Heart left ventricle (tissue), 16 donors: ENCODE results near the gene WBP2. TPM values are rescaled to one million over a fixed set of nuclear protein-coding genes. Genes with fewer than 3 reads are reported as not detected.
"Not testable (repeated sequence)": the region's sequence is repeated elsewhere in the genome, so short reads cannot be mapped to it uniquely, and the experiment has no call there.

Experiments used
- ATAC-seq, 4 donors: fragments of 200-7000 bp; cut with Tn5 transposase; one replicate each; pipeline ENCODE4 v1.9.1; 2020 to 2022; ENCODE audit warnings: moderate library complexity in 4 of 4, mild to moderate bottlenecking in 3 of 4, moderate number of reproducible peaks in 1 of 4
- DNase-seq, 5 donors: peaks; one replicate each; pipeline ENCODE4 v3.0.0-alpha.2; 2020
- H3K27ac ChIP-seq, 12 donors: fragments of 200-600 bp; sonication (generic) in 4 of 12; one replicate each; pipeline versions ENCODE4 v1.5.0 to v1.8.0; 2016 to 2022; ENCODE audit warnings: mild to moderate bottlenecking in 2 of 12
- H3K27me3 ChIP-seq, 9 donors: fragments of 200-600 bp; sonication (generic) in 2 of 9; one replicate each; pipeline versions ENCODE4 v1.5.1 to v1.8.0; 2016 to 2022; ENCODE audit warnings: mild to moderate bottlenecking in 3 of 9
- H3K36me3 ChIP-seq, 9 donors: fragments of 200-600 bp; sonication (generic) in 2 of 9; one replicate each; pipeline versions ENCODE4 v1.5.0 to v1.8.0; 2018 to 2022; ENCODE audit warnings: mild to moderate bottlenecking in 2 of 9
- H3K4me1 ChIP-seq, 12 donors: fragments of 200-600 bp; sonication (generic) in 4 of 12; one replicate each; pipeline versions ENCODE4 v1.5.0 to v1.8.0; 2016 to 2022; ENCODE audit warnings: mild to moderate bottlenecking in 3 of 12
- H3K4me3 ChIP-seq, 12 donors: fragments of 200-600 bp; sonication (generic) in 4 of 12; one replicate each; pipeline versions ENCODE4 v1.5.0 to v1.8.0; 2017 to 2022; ENCODE audit warnings: mild to moderate bottlenecking in 9 of 12, moderate library complexity in 4 of 12
- H3K9me3 ChIP-seq, 12 donors: fragments of 200-600 bp; sonication (generic) in 4 of 12; one replicate each; pipeline versions ENCODE4 v1.5.0 to v1.8.0; 2016 to 2022; ENCODE audit warnings: mild to moderate bottlenecking in 1 of 12
- POLR2A ChIP-seq, 2 donors: fragments of 450-650 bp; IDR thresholded peaks; one replicate each; pipeline ENCODE4 v1.6.1; 2017; ENCODE audit warnings: antibody characterized with exemption in 2 of 2, mild to moderate bottlenecking in 2 of 2, moderate library complexity in 2 of 2
- WGBS, 4 donors: extraction: QIAGEN DNeasy Blood & Tissue Kit in 2 of 4; methylation state at CpG; one replicate each; pipeline versions ENCODE4 v1.1.5 to v1.1.7; 2013 to 2018; 5-methylcytosine and 5-hydroxymethylcytosine counted together
- intact Hi-C, 10 donors: fragments of 100-400 bp; cut with DNase I; formaldehyde crosslinking; loops; one replicate each; pipeline versions ENCODE4 v1.11.1 to v1.14.2; 2022
- polyA plus RNA-seq, 2 donors: library from polyadenylated mRNA; stranded (reverse); fragments of 200-250 nt; gene quantifications; one replicate each; pipeline ENCODE4 v1.2.3, GENCODE V29; 2013
- total RNA-seq, 9 donors: library from RNA; depleted of rRNA in 2 of 9; stranded (reverse); fragments of >200 nt in 2 of 9; fragmentation: NEBNext Ultra II Directional in 3 of 9; extraction: Animal tissue kit (Norgen Biotek cat#: 25700) in 3 of 9; gene quantifications; one replicate each; pipeline versions ENCODE4 v1.1.0 to v1.2.4, GENCODE V29; 2016 to 2023
- TF ChIP-seq, protein P1 (sequence below), 12 donors: fragments of 200-600 bp; sonication (generic) in 4 of 12; IDR thresholded peaks; one replicate each; pipeline versions ENCODE4 v1.5.0 to v1.8.0; 2018 to 2022; ENCODE audit warnings: antibody characterized with exemption in 12 of 12, mild to moderate bottlenecking in 5 of 12
- donor health status: ischemic (EF 13 %, LVEDD 7.1; RV severe dilation, severe dysfunction).
- donor health status: healthy with polysubstance abuse.
- donor health status: DM: no; HTN: yes; CAD: no.
- donor health status: DM: no; HTN: no; CAD: no.
- donor health status: ischemic (EF 25% LVEDD 6.9; RV normal size, moderate dysfunction).
- donor health status: ischemic (EF 25% LVEDD 5.7; RV mildly dilated, moderate dysfunction).
- donor health status: healthy.
- donor health status: DM: yes; HTN: yes; CAD: no.
- donor health status: ischemic (EF 35%, LVEDD 5.7; RV mildly dilated, moderate dysfunction).
- donor health status: nonischemic (EF 11% LVEDD 7.7; RV severe dilation, severe dysfunction).
- donor health status: DM: yes; HTN: yes; CAD: no.
- donor health status: PGD.
- donor health status: ischemic (EF 29% LVEDD 5.4; RV normal size, mild dysfunction).
- donor health status: nonischemic (EF 23%, LVEDD 6.1; RV moderate dilation, normal function).

WBP2 gene
- total and polyA plus RNA-seq, 11 donors = 128 to 311 (median 158) TPM

DNA sequence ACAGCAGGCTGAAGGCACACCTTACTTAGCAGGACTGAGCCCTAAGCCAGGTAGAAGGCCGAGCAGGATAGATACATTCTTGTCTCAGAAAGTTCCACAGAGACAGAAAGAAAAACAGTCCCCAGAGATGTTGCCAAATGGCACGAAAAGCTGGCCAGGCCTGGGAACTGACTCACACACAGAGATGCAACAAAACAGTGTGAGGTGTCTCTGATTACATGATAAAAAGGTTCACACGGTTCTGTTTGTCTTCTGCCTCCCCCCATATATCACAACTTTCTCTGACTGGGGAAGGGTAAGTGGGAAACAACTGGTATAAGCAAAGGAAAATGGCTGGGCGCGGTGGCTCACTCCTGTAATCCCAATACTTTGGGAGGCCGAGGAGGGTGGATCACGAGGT lies 1.7 kb downstream of the WBP2 start:
- 65 to 73% (median 72%) methylated on average over 7 of the region's 7 CpGs for WGBS, 4 donors
- intact Hi-C loops = loop anchor here in 1 of 10 donors (5.0 kb wide), 1 partner anchor 76 kb away; a partner anchor contains a TSS
- no peaks in the 10 kb centered on the region for H3K27me3 ChIP-seq
- H3K36me3 ChIP-seq = peaks cover 0 to 49% (median 41%) of the 10 kb centered on the region in 9 donors
- H3K4me3 ChIP-seq = peak overlapping the region in 5 of 12 donors; percentile 67 to 97 (median 83)
- ATAC-seq = no peak
- DNase-seq = no peak
- TF ChIP-seq POLR2A (IDR thresholded peaks at IDR 0.05) = no peak
- TF ChIP-seq, protein P1, sequence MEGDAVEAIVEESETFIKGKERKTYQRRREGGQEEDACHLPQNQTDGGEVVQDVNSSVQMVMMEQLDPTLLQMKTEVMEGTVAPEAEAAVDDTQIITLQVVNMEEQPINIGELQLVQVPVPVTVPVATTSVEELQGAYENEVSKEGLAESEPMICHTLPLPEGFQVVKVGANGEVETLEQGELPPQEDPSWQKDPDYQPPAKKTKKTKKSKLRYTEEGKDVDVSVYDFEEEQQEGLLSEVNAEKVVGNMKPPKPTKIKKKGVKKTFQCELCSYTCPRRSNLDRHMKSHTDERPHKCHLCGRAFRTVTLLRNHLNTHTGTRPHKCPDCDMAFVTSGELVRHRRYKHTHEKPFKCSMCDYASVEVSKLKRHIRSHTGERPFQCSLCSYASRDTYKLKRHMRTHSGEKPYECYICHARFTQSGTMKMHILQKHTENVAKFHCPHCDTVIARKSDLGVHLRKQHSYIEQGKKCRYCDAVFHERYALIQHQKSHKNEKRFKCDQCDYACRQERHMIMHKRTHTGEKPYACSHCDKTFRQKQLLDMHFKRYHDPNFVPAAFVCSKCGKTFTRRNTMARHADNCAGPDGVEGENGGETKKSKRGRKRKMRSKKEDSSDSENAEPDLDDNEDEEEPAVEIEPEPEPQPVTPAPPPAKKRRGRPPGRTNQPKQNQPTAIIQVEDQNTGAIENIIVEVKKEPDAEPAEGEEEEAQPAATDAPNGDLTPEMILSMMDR (IDR thresholded peaks at IDR 0.05) = no peak
- H3K9me3 ChIP-seq = no peaks in the 10 kb centered on the region
- peak overlapping the region in 8 of 12 donors; percentile 87 to 100 (median 98) for H3K27ac ChIP-seq
- peaks cover 9 to 83% (median 65%) of the 10 kb centered on the region in 12 donors for H3K4me1 ChIP-seq

DNA sequence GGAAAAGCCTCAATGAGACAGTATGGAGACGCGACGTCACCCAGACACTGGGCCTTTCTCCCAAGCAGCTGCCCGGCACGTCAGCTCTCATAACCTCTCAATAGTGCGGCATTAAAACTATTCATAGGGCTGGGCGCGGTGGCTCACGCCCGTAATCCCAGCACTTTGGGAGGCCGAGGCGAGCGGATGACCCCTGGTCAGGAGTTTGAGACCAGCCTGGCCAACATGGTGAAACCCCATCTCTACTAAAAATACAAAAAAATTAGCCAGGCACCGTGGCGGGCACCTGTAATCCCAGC lies 3.5 kb downstream of the WBP2 start:
- WGBS, 4 donors = 87 to 95% (median 91%) methylated on average over 15 of the region's 15 CpGs
- intact Hi-C loops = loop anchor here in 1 of 10 donors (5.0 kb wide), 1 partner anchor 74 kb away; a partner anchor contains a TSS
- H3K36me3 ChIP-seq = peaks cover 3 to 66% (median 59%) of the 10 kb centered on the region in 9 donors
- not testable (repeated sequence) for H3K27me3 ChIP-seq, DNase-seq, H3K9me3 ChIP-seq, ATAC-seq, H3K4me3 ChIP-seq
- H3K27ac ChIP-seq = peak overlapping the region in 11 of 12 donors; percentile 69 to 99 (median 78)
- H3K4me1 ChIP-seq = peaks cover 14 to 88% (median 77%) of the 10 kb centered on the region in 12 donors

DNA sequence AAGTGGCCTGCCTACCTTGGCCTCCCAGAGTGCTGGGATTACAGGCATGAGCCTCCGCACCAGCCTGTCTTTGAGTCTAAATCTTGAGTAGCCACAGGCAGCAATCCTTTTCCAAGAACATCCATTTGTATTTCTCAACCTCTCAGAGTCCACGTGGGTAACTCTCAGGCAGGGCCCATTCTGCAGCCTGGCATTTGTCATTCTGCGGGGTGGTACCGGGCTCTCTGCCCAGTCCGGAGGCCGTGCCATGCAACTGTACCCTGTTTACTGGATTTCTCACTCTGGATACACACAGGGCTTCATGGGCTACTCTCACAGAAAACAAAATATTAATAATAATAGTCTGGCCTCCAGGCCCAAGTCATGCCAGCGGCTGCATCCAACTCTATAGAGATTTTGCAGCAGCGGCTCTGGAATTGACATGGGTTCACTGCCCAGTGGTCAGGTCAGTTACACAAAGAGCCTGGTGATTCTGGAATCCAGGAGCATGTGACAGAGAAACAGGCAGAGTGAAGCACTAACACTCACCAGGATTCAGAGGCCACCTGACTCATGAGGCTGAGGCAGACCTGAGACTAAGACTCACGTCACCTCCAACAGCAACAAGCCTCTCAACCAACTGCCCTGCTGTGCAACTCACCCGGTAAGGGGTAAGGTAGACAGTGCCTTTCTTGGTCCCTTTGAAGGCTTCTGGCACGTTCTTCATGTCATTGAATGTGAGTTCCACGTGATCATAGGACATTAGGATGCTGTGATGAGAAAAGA lies 4.0 kb downstream of the WBP2 start:
- TF ChIP-seq, protein P1 (IDR thresholded peaks at IDR 0.05) = no peak
- TF ChIP-seq POLR2A (IDR thresholded peaks at IDR 0.05) = no peak
- peaks cover 19 to 88% (median 78%) of the 10 kb centered on the region in 12 donors for H3K4me1 ChIP-seq
- H3K9me3 ChIP-seq = no peaks in the 10 kb centered on the region
- no peaks in the 10 kb centered on the region for H3K27me3 ChIP-seq
- DNase-seq (peak in 2 of 5 donors; percentile 67 to 76), ATAC-seq (peak in 3 of 4 donors; percentile 14 to 24 (median 16))
- peaks cover 3 to 72% (median 65%) of the 10 kb centered on the region in 9 donors for H3K36me3 ChIP-seq
- peak overlapping the region in 11 of 12 donors; percentile 69 to 99 (median 78) for H3K27ac ChIP-seq
- no peak overlapping the region for H3K4me3 ChIP-seq
- intact Hi-C loops = loop anchor here in 1 of 10 donors (5.0 kb wide), 1 partner anchor 74 kb away; a partner anchor contains a TSS
- WGBS, 4 donors = 59 to 73% (median 64%) methylated on average over 12 of the region's 12 CpGs

DNA sequence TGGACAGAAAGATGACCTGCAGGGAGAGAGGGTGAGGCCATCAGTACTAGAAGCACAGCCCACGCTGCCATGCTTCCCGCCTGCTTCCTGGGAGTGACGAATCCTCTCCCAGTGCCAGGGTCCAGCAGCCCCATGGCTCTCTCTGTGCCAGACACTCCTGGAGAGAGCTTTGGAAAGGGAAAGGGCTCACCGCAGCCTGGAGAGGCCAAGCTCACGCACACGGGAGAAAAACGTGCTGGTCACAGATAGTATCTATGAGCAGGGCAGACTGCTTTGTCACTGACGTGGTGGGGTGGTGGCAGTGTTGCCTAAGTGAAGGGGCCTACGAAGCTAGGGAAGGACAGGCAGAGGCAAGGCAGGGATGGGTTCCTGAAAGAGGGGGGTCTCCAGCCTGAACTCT lies 5.4 kb downstream of the WBP2 start:
- H3K27me3 ChIP-seq = no peaks in the 10 kb centered on the region
- no peaks in the 10 kb centered on the region for H3K9me3 ChIP-seq
- intact Hi-C loops = loop anchor here in 5 of 10 donors (2.0 to 10.0 kb wide), 3 partner anchors 45 to 72 kb away; partner anchors contain the start of gene TRIM65 (in 1 of the 5)
- ATAC-seq (no peak), DNase-seq (no peak)
- WGBS, 4 donors = 58 to 68% (median 65%) methylated on average over 9 of the region's 9 CpGs
- no peak for TF ChIP-seq POLR2A (IDR thresholded peaks at IDR 0.05)
- TF ChIP-seq, protein P1 (IDR thresholded peaks at IDR 0.05) = no peak
- H3K36me3 ChIP-seq = peaks cover 3 to 77% (median 73%) of the 10 kb centered on the region in 9 donors
- peaks cover 32 to 100% (median 90%) of the 10 kb centered on the region in 12 donors for H3K4me1 ChIP-seq
- peak overlapping the region in 11 of 12 donors; percentile 74 to 99 (median 86) for H3K27ac ChIP-seq
- no peak overlapping the region for H3K4me3 ChIP-seq
